ENCODE data around the gene CENPL.

CENPL gene

GRCh38 chr1:173753830-173754229 lies 70.9 kb downstream of the CENPL start:
- DNase-seq: no peak
